Measurements from ENCODE around the gene ATP2B1. TPM values are rescaled to one million over a fixed set of nuclear protein-coding genes. Genes with fewer than 3 reads are reported as not detected.

The ATP2B1 gene
- total RNA-seq, 1 donor from 2014 or later: 177 TPM

DNA sequence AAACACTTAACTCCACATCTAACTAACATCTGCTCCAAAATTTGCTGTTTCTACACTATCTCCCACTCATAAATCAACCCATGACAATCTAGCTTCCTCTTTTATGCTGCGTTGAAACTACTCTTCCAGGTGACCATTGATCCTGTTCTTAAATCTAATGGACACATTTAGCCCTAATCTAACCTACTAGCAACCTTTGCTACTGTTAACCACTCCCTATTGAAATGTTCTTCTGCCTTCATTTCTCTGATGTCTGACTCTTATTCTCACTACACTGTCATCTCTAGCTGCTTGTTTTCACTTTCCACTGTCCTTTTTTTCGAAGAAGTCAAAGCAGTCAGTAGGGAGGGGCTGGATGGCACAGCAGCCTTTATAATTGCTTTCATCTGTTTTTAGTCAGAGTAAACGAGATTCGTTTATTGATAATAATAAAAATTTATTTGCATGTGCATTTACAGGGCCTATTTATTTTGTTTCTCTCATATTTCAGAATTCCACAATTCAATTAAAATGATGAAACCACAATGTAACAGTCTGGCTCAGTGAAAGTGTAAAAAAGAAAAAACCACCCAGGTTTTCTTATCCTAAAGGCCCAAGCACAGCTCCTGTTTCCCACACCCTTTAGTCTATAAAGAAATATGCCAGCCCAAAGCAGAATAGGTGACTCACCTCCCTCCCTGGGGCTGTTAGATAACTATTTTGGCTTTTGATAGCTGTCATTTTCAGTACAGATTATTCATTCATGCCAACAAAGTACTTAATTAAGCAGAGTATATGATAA is 44.9 kb downstream of the ATP2B1 start:
- peaks cover 63% of the 10 kb centered on the region for H4K20me1 ChIP-seq (ENCODE audit: low read depth)
- H3K79me2 ChIP-seq (ENCODE audit: low read depth): peaks cover 100% of the 10 kb centered on the region

DNA sequence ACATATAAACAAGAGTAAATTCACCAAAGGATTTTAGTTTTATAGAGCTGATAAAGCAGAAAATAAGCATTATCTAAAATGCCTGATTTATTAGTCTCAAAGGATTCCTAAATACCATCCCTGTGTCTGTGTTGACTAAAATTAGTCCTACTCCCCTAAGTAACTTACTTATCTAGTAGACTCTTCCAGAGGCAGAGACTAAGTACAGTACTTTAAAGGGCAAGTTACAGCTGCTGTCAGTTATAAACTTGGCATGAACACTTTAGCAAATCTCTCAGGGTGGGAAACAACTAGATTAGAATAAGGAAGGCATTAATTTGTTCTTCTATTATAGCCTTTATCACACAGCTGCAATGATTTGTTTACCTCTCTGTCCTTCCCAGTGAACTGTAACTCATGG is 46.0 kb downstream of the ATP2B1 start:
- peaks cover 100% of the 10 kb centered on the region for H3K79me2 ChIP-seq (ENCODE audit: low read depth)
- no peak overlapping the region for H3K4me3 Mint-ChIP-seq

More for the DNA sequence above, 44.9 kb downstream of the ATP2B1 start:
- Mint-ChIP-seq H3K4me3 (no peak overlapping the region), H3K36me3 (peaks cover 32% of the 10 kb centered on the region), H3K9me3 (peaks cover 25% of the 10 kb centered on the region), H3K27me3 (ENCODE audit: insufficient read depth, low read depth) (peaks cover 2% of the 10 kb centered on the region), H3K27ac (no peak overlapping the region), H3K4me1 (no peaks in the 10 kb centered on the region)
- Histone ChIP-seq H2AFZ (replicated peaks) (no peak overlapping the region), H3K36me3 (no peaks in the 10 kb centered on the region), H3K27me3 (no peaks in the 10 kb centered on the region), H3K27ac (no peak overlapping the region), H3F3A (ENCODE audit: low read depth) (peaks cover 3% of the 10 kb centered on the region), H3K4me2 (no peak overlapping the region), H3K4me1 (peaks cover 3% of the 10 kb centered on the region), H3K9ac (no peak overlapping the region), H3K4me3 (no peak overlapping the region), H3K9me3 (ENCODE audit: low read depth) (no peaks in the 10 kb centered on the region)
- TF ChIP-seq EZH2 (IDR thresholded peaks at IDR 0.05): no peak
- TF ChIP-seq, protein P1, sequence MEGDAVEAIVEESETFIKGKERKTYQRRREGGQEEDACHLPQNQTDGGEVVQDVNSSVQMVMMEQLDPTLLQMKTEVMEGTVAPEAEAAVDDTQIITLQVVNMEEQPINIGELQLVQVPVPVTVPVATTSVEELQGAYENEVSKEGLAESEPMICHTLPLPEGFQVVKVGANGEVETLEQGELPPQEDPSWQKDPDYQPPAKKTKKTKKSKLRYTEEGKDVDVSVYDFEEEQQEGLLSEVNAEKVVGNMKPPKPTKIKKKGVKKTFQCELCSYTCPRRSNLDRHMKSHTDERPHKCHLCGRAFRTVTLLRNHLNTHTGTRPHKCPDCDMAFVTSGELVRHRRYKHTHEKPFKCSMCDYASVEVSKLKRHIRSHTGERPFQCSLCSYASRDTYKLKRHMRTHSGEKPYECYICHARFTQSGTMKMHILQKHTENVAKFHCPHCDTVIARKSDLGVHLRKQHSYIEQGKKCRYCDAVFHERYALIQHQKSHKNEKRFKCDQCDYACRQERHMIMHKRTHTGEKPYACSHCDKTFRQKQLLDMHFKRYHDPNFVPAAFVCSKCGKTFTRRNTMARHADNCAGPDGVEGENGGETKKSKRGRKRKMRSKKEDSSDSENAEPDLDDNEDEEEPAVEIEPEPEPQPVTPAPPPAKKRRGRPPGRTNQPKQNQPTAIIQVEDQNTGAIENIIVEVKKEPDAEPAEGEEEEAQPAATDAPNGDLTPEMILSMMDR (IDR thresholded peaks at IDR 0.05): no peak
- TF ChIP-seq EZH2phosphoT487 (IDR thresholded peaks at IDR 0.05): no peak
- no peak for DNase-seq (ENCODE audit: low spot score)

DNA sequence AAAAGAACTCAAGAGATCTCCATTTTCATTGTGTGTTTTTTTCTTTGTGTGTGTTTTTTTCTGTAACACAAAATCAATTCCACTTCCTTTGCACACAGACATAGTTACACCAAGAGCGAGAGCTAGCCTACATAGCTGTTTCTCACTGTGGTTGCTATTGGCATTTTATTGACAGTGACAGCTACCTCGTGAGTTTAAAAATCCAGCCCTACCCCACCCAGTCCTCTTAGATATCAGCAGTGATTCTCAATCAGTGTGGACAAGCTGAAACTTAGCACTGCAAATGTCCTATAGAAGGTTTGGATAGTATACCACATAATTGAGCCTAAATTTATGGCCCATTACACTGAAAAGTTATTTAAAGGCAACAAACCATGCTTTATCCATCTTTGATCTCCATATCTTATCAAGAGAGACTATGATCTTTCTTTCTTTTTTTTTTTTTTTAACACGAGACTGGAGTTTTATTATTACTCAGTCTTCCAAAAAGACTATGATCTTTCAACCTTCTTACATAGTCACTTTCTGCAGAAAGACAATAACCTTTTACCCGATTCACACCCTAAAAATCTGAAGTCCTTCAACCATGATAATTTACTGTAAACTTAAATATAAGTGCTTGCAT is 46.8 kb downstream of the ATP2B1 start:
- Histone ChIP-seq H3K4me1 (peaks cover 3% of the 10 kb centered on the region), H3F3A (ENCODE audit: low read depth) (peaks cover 3% of the 10 kb centered on the region), H3K4me3 (no peak overlapping the region), H3K9me3 (ENCODE audit: low read depth) (no peaks in the 10 kb centered on the region), H3K9ac (no peak overlapping the region), H3K79me2 (ENCODE audit: low read depth) (peaks cover 100% of the 10 kb centered on the region), H3K36me3 (no peaks in the 10 kb centered on the region), H2AFZ (replicated peaks) (no peak overlapping the region), H4K20me1 (ENCODE audit: low read depth) (peaks cover 65% of the 10 kb centered on the region), H3K27me3 (no peaks in the 10 kb centered on the region), H3K27ac (no peak overlapping the region), H3K4me2 (no peak overlapping the region)
- peaks cover 2% of the 10 kb centered on the region for H3K27me3 Mint-ChIP-seq (ENCODE audit: insufficient read depth, low read depth)
- TF ChIP-seq, protein P1 (IDR thresholded peaks at IDR 0.05): no peak
- no peak for TF ChIP-seq EZH2 (IDR thresholded peaks at IDR 0.05)
- no peak for TF ChIP-seq EZH2phosphoT487 (IDR thresholded peaks at IDR 0.05)
- H3K4me1 Mint-ChIP-seq: no peaks in the 10 kb centered on the region
- H3K9me3 Mint-ChIP-seq: peaks cover 11% of the 10 kb centered on the region
- H3K4me3 Mint-ChIP-seq: no peak overlapping the region
- no peak for DNase-seq (ENCODE audit: low spot score)
- peaks cover 19% of the 10 kb centered on the region for H3K36me3 Mint-ChIP-seq
- no peak overlapping the region for H3K27ac Mint-ChIP-seq

More for the DNA sequence above, 46.0 kb downstream of the ATP2B1 start:
- Mint-ChIP-seq H3K27ac (no peak overlapping the region), H3K4me1 (no peaks in the 10 kb centered on the region), H3K27me3 (ENCODE audit: insufficient read depth, low read depth) (peaks cover 2% of the 10 kb centered on the region), H3K9me3 (peaks cover 18% of the 10 kb centered on the region), H3K36me3 (peaks cover 25% of the 10 kb centered on the region)
- no peaks in the 10 kb centered on the region for H3K36me3 ChIP-seq
- no peak for DNase-seq (ENCODE audit: low spot score)
- no peak overlapping the region for H3K4me3 ChIP-seq
- no peaks in the 10 kb centered on the region for H3K27me3 ChIP-seq
- TF ChIP-seq, protein P1 (IDR thresholded peaks at IDR 0.05): no peak
- TF ChIP-seq EZH2phosphoT487 (IDR thresholded peaks at IDR 0.05): no peak
- no peak for TF ChIP-seq EZH2 (IDR thresholded peaks at IDR 0.05)
- peaks cover 61% of the 10 kb centered on the region for H4K20me1 ChIP-seq (ENCODE audit: low read depth)
- H3K27ac ChIP-seq: no peak overlapping the region
- no peak overlapping the region for H2AFZ ChIP-seq (replicated peaks)
- no peak overlapping the region for H3K4me2 ChIP-seq
- no peak overlapping the region for H3K9ac ChIP-seq
- peaks cover 3% of the 10 kb centered on the region for H3F3A ChIP-seq (ENCODE audit: low read depth)
- no peaks in the 10 kb centered on the region for H3K9me3 ChIP-seq (ENCODE audit: low read depth)
- H3K4me1 ChIP-seq: peaks cover 3% of the 10 kb centered on the region

Measured in neural progenitor cell (in vitro differentiated cells).